K562 (cell line): ENCODE results near the gene BCL2A1.

Source experiments
- CBFB ChIP-seq: sonication (generic); formaldehyde crosslinking; IDR thresholded peaks from 2 replicates; pipeline ENCODE4 v1.4.0; 2020; ENCODE audit warnings: mild to moderate bottlenecking, missing genetic modification reagents
- CTCF ChIP-seq, 3 experiments: IDR thresholded peaks in 2 of 3; conservative IDR thresholded peaks in 1 of 3; 2 replicates each; pipeline ENCODE4 v1.5.1; 2011 to 2012; ENCODE audit warnings: low read length in 3 of 3, mild to moderate bottlenecking in 3 of 3, control low read depth in 2 of 3, improper control_type of control experiment in 1 of 3, inconsistent platforms in 1 of 3, low read depth in 1 of 3, mixed read lengths in 1 of 3, moderate library complexity in 1 of 3; ENCODE audit not compliant: insufficient read depth in 2 of 3
- FOXJ2 ChIP-seq: fragments of 200-800 bp; sonication (Bioruptor generic); IDR thresholded peaks from 2 replicates; pipeline ENCODE4 v1.6.1; 2016; ENCODE audit warnings: missing genetic modification characterization, missing compliant biosample characterization
- FOXM1 ChIP-seq, 2 experiments: fragments of 450-650 bp in 1 of 2; sonication (generic) in 1 of 2; formaldehyde crosslinking in 1 of 2; IDR thresholded peaks; 2 replicates each; pipeline versions ENCODE4 v1.6.1 to v1.9.0; 2017 to 2022; ENCODE audit warnings: low read depth in 2 of 2, mild to moderate bottlenecking in 2 of 2, missing genetic modification reagents in 1 of 2, moderate library complexity in 1 of 2
- MNT ChIP-seq, 2 experiments: fragments of 450-650 bp; conservative IDR thresholded peaks; 2 replicates each; pipeline ENCODE4 v1.6.1; 2017; ENCODE audit warnings: mild to moderate bottlenecking in 2 of 2, moderate library complexity in 2 of 2
- MTA3 ChIP-seq: fragments of 450-650 bp; formaldehyde crosslinking; IDR thresholded peaks from 2 replicates; pipeline ENCODE4 v1.6.1; 2017; ENCODE audit warnings: mild to moderate bottlenecking, borderline replicate concordance
- POLR2A ChIP-seq: fragments of 450-650 bp; conservative IDR thresholded peaks from 2 replicates; pipeline ENCODE4 v1.6.1; 2016
- POLR2B ChIP-seq: fragments of 450-650 bp; IDR thresholded peaks from 2 replicates; pipeline ENCODE4 v1.6.1; 2018; ENCODE audit warnings: low read depth; ENCODE audit not compliant: partially characterized antibody
- TCF7 ChIP-seq: sonication (generic); IDR thresholded peaks from 2 replicates; pipeline ENCODE4 v1.6.1; 2016; ENCODE audit warnings: antibody characterized with exemption, borderline replicate concordance
- ZNF217 ChIP-seq: sonication (generic); formaldehyde crosslinking; IDR thresholded peaks from 2 replicates; pipeline ENCODE4 v1.8.0; 2022; ENCODE audit warnings: mild to moderate bottlenecking, missing genetic modification reagents
- ZNF780A ChIP-seq: fragments of 250-450 bp; sonication (Bioruptor Pico); IDR thresholded peaks from 2 replicates; pipeline ENCODE4 v1.5.0; 2021; ENCODE audit warnings: mild to moderate bottlenecking
- ZSCAN29 ChIP-seq: fragments of 450-650 bp; IDR thresholded peaks from 2 replicates; pipeline ENCODE4 v1.6.1; 2017

- TF ChIP-seq CBFB (CRISPR knock-in tag), result no peak
- no peak for TF ChIP-seq MNT (conservative IDR thresholded peaks at IDR 0.05)
- no peak for TF ChIP-seq FOXJ2
- TF ChIP-seq MTA3, result no peak
- no peak for TF ChIP-seq TCF7
- TF ChIP-seq ZNF217 (CRISPR knock-in tag), result no peak
- TF ChIP-seq CTCF (IDR thresholded peaks at IDR 0.05 in 2 of 3, conservative IDR thresholded peaks at IDR 0.05 in 1 of 3; ENCODE audit: insufficient read depth in 2 of 3, low read depth in 1 of 3, low read length in 3 of 3), result no peak
- no peak for TF ChIP-seq FOXM1 (IDR thresholded peaks at IDR 0.05; ENCODE audit: low read depth)
- TF ChIP-seq FOXM1 (CRISPR knock-in tag; IDR thresholded peaks at IDR 0.05; ENCODE audit: low read depth), result no peak
- no peak for TF ChIP-seq ZSCAN29
- TF ChIP-seq ZNF780A (CRISPR knock-in tag), result no peak
- TF ChIP-seq POLR2A, result no peak
- no peak for TF ChIP-seq POLR2B
Observed at GRCh38 chr15:79918278-79918677, 52.7 kb downstream of the BCL2A1 start.
